GM18861 (cell line): ENCODE data around the gene ZNF611.
"Not testable (repeated sequence)": the region's sequence is repeated elsewhere in the genome, so short reads cannot be mapped to it uniquely, and the experiment has no call there.

Experiments
- ATAC-seq: cut with Tn5 transposase; IDR thresholded peaks from one replicate; pipeline ENCODE4 v1.9.1; 2021; ENCODE audit not compliant: unreplicated experiment

ZNF611 gene

GRCh38 chr19:52734893-52735661 is at the start of gene ZNF611:
Gene ZNF611 (minus strand): TSS chr19:52735044. CDS start chr19:52715894, 19,150 bp downstream.
- ATAC-seq = peak; percentile 66

- ATAC-seq = not testable (repeated sequence)
These were observed 48.0 kb upstream of the ZNF611 start for GRCh38 chr19:52782864-52783263.

DNA sequence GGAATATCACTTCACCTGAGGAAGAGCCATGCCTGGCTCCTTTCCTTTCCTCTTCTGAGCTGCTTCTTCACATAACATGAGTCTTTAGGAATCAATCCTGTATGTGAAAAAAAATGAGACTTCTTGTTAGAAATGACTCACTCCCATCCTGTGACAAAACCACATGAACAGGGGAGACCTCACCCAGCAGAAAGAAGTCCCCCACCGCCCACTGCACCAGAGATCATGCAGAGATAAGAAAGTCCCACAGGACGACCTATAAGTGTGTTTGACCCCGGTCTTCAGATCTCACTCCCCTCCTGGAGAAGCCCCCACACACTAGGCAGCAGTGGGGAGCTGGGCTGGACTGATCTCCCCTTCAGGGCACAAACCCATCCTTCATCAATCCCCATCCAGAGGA is 44.0 kb upstream of the ZNF611 start:
- ATAC-seq = no peak

DNA sequence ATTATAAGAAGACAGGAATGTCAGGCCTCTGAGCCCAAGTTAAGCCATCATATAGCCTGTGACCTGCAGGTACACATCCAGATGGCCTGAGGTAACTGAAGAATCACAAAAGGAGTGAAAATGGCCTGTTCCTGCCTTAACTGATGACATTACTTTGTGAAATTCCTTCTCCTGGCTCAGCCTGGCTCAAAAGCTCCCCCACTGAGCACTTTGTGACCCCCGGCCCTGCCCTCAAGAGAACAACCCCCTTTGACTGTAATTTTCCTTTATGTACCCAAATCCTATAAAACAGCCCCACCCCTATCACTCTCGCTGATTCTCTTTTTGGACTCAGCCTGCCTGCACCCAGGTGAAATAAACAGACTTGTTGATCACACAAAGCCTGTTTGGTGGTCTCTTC is 21.6 kb upstream of the ZNF611 start:
- ATAC-seq = not testable (repeated sequence)

GRCh38 chr19:52749780-52750179 is 14.9 kb upstream of the ZNF611 start:
- ATAC-seq = no peak

DNA sequence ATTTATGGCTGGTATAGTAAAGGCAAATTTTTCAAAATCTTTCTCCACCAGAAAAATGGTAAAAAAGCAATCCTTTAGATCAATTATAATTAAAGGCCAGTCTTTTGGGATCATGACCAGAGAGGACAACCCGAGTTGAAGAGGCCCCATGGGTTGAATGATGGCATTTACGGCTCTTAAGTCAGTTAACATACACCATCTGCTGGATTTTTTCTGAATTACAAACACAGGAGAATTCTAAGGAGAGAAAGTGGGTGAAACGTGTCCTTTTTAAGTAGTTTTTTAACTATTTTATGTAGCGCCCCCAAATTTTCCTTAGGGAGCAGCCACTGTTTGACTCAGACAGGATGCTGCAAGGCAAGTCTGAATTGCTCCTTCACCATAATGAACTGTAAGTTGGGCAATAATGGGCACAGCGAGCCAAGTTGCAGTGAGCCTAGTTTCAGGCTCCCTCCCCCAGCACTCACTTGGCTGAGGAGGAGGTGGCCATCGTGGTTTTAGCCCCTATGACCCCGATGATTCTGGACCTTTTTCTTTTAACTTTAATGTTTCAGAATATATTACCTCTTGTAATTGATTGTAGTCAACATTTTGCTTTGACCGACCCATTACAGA is 13.6 kb upstream of the ZNF611 start:
- no peak for ATAC-seq

- not testable (repeated sequence) for ATAC-seq
These were observed 11.1 kb upstream of the ZNF611 start for GRCh38 chr19:52745919-52746318.

DNA sequence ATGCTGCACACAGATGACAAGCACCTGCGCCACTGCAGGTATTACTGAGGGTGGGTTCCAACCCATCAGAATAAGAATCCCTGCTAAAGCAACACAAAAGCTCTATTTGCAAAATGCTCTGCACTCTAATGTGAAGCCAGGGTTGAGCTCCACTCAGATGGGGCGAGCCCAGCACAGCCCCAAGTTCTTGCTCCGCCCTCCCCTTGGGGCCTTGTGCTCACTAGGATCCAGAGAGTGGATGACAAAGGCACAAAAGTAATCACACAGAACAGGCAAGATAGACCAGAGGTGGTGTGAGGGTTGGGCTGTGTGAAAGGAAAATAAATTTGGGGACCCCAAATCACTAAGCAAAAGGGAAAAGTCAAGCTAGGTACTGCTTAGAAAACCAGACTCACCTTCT is 8.2 kb upstream of the ZNF611 start:
- no peak for ATAC-seq

DNA sequence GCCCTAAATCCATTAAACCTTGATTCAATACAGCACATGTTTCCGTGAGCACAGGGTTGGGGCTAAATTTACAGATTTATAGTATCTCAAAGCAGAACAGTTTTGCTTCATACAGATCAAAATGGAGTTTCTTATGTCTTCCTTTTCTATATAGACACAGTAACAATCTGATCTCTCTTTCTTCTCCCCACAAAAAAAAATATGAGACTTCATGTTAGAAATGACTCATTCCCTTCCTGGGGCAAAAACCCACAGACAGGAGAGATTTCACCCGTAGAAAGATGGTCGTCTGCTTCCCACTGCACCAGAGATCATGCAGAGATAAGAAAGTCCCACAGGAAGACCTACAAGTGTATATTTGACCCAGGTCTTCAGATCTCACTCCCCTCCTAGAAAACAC is 7.7 kb upstream of the ZNF611 start:
- no peak for ATAC-seq

DNA sequence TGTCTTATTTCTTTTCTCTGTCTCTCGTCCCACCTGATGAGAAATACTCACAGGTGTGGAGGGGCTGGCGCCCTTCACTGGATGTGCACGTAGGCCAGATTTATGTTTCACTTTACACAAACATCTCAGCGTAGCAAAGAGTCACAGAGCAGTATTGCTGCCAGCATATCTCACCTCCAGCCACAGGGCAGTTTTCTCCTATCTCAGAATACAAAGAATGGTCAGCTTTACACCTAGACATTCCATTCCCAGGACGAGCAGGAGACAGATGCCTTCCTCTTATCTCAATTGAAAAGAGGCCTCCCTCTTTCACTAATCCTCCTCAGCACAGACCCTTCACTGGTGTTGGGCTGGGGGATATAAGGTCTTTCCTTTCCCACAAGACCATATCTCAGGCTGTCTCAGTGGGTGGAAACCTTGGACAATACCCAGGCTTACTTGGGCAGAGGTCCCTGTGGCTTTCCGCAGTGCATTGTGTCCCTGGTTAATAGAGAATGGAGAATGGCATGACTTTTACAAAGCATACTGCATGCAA is 7.2 kb upstream of the ZNF611 start:
- ATAC-seq = no peak

- ATAC-seq = not testable (repeated sequence)
These were observed 6.5 kb upstream of the ZNF611 start for GRCh38 chr19:52741371-52741770.

DNA sequence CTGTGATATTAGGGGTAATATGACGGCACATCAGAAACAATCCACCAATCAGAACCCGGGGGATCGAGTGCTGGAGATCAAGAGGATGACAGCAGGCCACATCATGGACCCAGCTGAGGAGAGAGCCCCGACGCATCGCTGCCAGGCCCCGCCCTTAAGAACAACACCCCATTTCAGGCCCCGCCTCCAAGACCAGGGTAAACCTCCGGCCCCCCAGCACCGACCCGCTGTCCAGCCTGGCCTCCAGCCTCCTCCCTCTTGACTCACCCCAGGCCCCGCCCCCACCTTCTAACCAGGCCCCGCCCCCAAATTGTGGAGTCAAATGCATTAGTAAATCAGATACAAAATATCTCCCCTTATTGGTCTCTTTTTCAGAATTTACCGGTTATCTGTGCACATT is 4.7 kb upstream of the ZNF611 start:
- ATAC-seq = no peak

GRCh38 chr19:52735734-52736133 is 890 bp upstream of the ZNF611 start:
- ATAC-seq = no peak

DNA sequence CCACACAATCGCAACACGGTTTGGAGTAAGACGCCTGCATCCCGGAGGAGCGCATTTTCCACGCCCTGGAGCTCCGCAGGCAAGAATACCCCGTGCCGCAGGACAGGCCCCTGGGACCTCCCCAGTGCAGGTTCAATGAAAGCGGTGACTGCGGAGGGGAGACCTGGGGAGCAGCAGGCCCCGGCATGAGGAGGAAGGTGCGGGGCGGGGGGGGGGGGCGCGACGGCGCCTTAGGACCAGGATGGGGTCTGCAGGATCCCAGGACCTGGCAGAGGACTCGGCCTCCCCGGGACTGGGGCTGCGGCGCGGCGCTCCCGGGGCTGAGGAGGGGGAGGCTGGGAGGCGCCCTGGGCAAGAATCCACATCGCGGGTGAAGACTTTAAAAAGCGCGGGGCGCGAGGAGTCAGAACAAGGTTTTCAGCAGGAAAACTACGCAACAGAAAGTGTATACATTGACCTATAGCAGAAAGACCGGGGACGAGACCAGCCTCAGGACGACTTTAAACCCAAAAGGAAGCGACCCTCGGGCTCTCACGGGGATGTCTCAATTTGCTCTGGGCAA is 432 bp downstream of the ZNF611 start:
- ATAC-seq = peak; percentile 18

GRCh38 chr19:52726051-52726450 is 8.8 kb downstream of the ZNF611 start:
- ATAC-seq = not testable (repeated sequence)

DNA sequence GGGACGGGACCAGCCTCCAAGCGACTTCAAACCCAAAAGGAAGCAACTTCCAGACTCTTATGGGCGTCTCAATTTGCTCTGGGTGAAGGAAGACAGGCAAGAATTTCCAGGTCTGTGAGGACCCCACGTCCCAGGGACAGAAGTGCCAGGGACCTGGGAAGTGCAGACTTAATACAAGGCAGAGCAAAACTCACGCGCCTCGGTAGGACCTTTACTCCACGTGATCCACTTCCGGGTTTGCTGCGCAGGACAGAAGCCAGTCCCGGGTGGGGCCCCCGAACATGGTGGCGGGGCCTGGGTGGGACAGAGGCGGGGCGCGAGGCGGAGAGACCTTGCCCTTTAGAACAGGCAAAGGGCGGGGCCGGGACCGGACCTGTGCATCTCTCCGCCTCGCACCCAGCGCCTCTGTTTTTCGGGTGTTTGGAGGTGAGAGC is 9.3 kb downstream of the ZNF611 start:
- ATAC-seq = no peak

- ATAC-seq = no peak
These were observed 9.9 kb downstream of the ZNF611 start for GRCh38 chr19:52724701-52725514.

GRCh38 chr19:52723907-52724598 is 10.8 kb downstream of the ZNF611 start:
- not testable (repeated sequence) for ATAC-seq

DNA sequence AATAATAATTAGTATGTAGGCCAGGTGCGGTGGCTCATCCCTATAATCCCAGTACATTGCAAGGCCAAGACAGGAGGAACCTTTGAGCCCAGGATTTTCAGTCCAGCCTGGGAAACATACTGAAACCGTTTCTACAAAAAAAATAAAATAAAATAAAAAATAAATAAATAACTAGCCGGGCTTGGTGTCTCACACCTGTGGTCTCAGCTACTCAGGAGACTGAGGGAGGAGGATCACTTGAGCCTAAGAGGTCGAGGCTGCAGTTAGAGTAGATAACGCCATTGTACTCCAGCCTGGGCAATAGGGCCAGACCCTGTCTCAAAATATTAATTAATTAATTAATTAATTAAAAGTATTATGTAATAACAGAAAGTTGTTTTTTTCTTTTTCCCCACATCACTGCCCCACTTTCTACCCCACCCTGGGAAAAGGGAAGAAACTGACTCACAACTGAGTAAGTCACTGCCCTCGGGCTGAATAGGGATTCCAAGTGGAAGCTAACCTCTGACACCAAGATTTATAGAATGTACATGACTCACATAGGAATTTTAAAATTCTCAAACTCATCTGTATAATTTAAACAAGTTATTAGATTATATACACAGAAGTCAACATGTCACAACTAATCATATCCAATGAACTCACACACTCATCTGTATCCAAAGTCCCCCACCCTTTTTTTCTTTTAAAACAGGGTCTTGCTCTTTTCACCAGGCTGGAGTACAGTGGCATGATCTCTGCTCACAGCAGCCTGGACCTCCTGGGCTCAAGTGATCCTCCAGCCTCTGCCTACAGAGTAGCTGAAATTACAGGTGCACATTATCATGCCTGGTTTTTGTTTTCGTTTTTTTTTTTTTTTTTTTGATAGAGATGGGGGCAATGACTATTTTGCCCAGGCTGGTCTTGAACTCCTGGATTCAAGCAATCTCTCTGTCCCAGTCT is 12.5 kb downstream of the ZNF611 start:
- no peak for ATAC-seq
